PFSK-1 (cell line): Measurements from ENCODE around the gene SPATA1.

Experiments used
- SIN3A ChIP-seq: IDR thresholded peaks from 2 replicates; pipeline ENCODE4 v1.6.1; 2012; ENCODE audit warnings: mild to moderate bottlenecking, low read length, moderate library complexity, borderline replicate concordance; ENCODE audit not compliant: insufficient read depth
- TAF1 ChIP-seq: IDR thresholded peaks from 2 replicates; pipeline ENCODE4 v1.6.1; 2012; ENCODE audit warnings: low read length, control low read depth, borderline replicate concordance; ENCODE audit not compliant: insufficient read depth
- TF ChIP-seq, protein P1 (sequence below), 2 experiments: IDR thresholded peaks; 2 replicates each; pipeline versions ENCODE4 v1.6.1 to v1.8.0; 2011 to 2012; ENCODE audit warnings: low read depth in 2 of 2, low read length in 2 of 2, control low read depth in 1 of 2, inconsistent platforms in 1 of 2, mild to moderate bottlenecking in 1 of 2, moderate library complexity in 1 of 2; ENCODE audit not compliant: insufficient read depth in 1 of 2

DNA sequence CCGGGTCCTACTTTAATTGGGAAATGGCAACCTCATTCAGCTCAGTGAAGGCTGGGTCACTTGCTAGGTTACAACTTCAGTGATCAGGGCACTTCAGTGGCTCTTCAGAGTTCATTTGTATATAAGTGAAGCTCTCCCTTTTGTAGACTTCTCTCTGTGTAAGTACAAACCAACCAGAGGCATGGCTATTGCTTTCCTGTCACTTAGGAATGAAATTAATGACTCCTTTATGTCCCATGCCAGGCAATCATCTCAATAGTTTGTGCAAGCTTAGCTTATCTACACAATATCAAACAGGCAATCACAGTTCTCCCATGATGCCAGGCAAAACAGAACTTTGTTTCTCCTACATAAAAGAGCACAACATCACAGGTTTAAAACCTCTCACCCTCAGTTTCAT, 90.8 kb downstream of the SPATA1 start:
- TF ChIP-seq SIN3A = no peak
- no peak for TF ChIP-seq TAF1
- TF ChIP-seq, protein P1, sequence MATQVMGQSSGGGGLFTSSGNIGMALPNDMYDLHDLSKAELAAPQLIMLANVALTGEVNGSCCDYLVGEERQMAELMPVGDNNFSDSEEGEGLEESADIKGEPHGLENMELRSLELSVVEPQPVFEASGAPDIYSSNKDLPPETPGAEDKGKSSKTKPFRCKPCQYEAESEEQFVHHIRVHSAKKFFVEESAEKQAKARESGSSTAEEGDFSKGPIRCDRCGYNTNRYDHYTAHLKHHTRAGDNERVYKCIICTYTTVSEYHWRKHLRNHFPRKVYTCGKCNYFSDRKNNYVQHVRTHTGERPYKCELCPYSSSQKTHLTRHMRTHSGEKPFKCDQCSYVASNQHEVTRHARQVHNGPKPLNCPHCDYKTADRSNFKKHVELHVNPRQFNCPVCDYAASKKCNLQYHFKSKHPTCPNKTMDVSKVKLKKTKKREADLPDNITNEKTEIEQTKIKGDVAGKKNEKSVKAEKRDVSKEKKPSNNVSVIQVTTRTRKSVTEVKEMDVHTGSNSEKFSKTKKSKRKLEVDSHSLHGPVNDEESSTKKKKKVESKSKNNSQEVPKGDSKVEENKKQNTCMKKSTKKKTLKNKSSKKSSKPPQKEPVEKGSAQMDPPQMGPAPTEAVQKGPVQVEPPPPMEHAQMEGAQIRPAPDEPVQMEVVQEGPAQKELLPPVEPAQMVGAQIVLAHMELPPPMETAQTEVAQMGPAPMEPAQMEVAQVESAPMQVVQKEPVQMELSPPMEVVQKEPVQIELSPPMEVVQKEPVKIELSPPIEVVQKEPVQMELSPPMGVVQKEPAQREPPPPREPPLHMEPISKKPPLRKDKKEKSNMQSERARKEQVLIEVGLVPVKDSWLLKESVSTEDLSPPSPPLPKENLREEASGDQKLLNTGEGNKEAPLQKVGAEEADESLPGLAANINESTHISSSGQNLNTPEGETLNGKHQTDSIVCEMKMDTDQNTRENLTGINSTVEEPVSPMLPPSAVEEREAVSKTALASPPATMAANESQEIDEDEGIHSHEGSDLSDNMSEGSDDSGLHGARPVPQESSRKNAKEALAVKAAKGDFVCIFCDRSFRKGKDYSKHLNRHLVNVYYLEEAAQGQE (IDR thresholded peaks at IDR 0.05; ENCODE audit: insufficient read depth in 1 of 2, low read depth in 2 of 2, low read length in 2 of 2) = no peak
